DMS79 treated with DMSO at 0.1 percent for 48 hours (cell line): ENCODE data around the gene ATF7IP.
"Not testable (repeated sequence)": the region's sequence is repeated elsewhere in the genome, so short reads cannot be mapped to it uniquely, and the experiment has no call there.

Experiments
- DNase-seq: peaks from one replicate; lab custom pipeline; 2025; lab: John Stamatoyannopoulos, UW

ATF7IP gene

GRCh38 chr12:14379508-14379907 lies 14.0 kb downstream of the ATF7IP start:
- DNase-seq = no peak

GRCh38 chr12:14384783-14385638 lies 19.5 kb downstream of the ATF7IP start:
- DNase-seq = peak; percentile 93

GRCh38 chr12:14387219-14387871 lies 21.9 kb downstream of the ATF7IP start:
- no peak for DNase-seq

- no peak for DNase-seq
Measured at GRCh38 chr12:14390449-14390848, 25.0 kb downstream of the ATF7IP start.

GRCh38 chr12:14390870-14391530 lies 25.5 kb downstream of the ATF7IP start:
- no peak for DNase-seq

GRCh38 chr12:14393751-14394150 lies 28.3 kb downstream of the ATF7IP start:
- no peak for DNase-seq

GRCh38 chr12:14394317-14395073 lies 29.0 kb downstream of the ATF7IP start:
- DNase-seq = peak; percentile 52

GRCh38 chr12:14395074-14395778 lies 29.7 kb downstream of the ATF7IP start:
- no peak for DNase-seq

- DNase-seq = no peak
Measured at GRCh38 chr12:14396071-14396470, 30.6 kb downstream of the ATF7IP start.

- DNase-seq = no peak
Measured at GRCh38 chr12:14399871-14400270, 34.4 kb downstream of the ATF7IP start.

- no peak for DNase-seq
Measured at GRCh38 chr12:14400599-14400998, 35.1 kb downstream of the ATF7IP start.

- not testable (repeated sequence) for DNase-seq
Measured at GRCh38 chr12:14401267-14401666, 35.8 kb downstream of the ATF7IP start.

GRCh38 chr12:14402697-14403096 lies 37.2 kb downstream of the ATF7IP start:
- DNase-seq = peak; percentile 34

GRCh38 chr12:14403293-14403692 lies 37.8 kb downstream of the ATF7IP start:
- DNase-seq = no peak

- DNase-seq = peak; percentile 99
Measured at GRCh38 chr12:14403711-14404196, 38.3 kb downstream of the ATF7IP start.

- not testable (repeated sequence) for DNase-seq
Measured at GRCh38 chr12:14405407-14405806, 39.9 kb downstream of the ATF7IP start.

GRCh38 chr12:14408208-14408607 lies 42.7 kb downstream of the ATF7IP start:
- no peak for DNase-seq

GRCh38 chr12:14410177-14410576 lies 44.7 kb downstream of the ATF7IP start:
- DNase-seq = no peak

- DNase-seq = no peak
Measured at GRCh38 chr12:14410841-14411569, 45.5 kb downstream of the ATF7IP start.

- DNase-seq = no peak
Measured at GRCh38 chr12:14416658-14417057, 51.2 kb downstream of the ATF7IP start.

GRCh38 chr12:14417715-14418114 lies 52.2 kb downstream of the ATF7IP start:
- DNase-seq = no peak
